Left renal cortex interstitium (tissue), 4 donors: ENCODE results near the gene ID1. TPM values are rescaled to one million over a fixed set of nuclear protein-coding genes. Genes with fewer than 3 reads are reported as not detected.
"Not testable (repeated sequence)": the region's sequence is repeated elsewhere in the genome, so short reads cannot be mapped to it uniquely, and the experiment has no call there.

Experiments used
- DNase-seq, 4 donors: peaks; one replicate each; pipeline ENCODE4 v3.0.0-alpha.2; 2013; ENCODE audit warnings: low read depth in 4 of 4, low spot score in 2 of 4, missing footprints in 1 of 4
- polyA plus RNA-seq, 4 donors: library from polyadenylated mRNA; unstranded; fragments of 120-200 nt; gene quantifications; one replicate each; pipeline ENCODE4 v1.2.1, GENCODE V29; 2013; ENCODE audit not compliant: insufficient read length in 4 of 4

ID1 gene
- polyA plus RNA-seq, 4 donors, result 159 to 263 (median 204) TPM

GRCh38 chr20:31596412-31596715 lies 8.7 kb upstream of the ID1 start:
- DNase-seq, result not testable (repeated sequence)

- no peak for DNase-seq
Observed at GRCh38 chr20:31596831-31597480, 8.1 kb upstream of the ID1 start.

- no peak for DNase-seq
Observed at GRCh38 chr20:31597481-31597855, 7.6 kb upstream of the ID1 start.

- no peak for DNase-seq
Observed at GRCh38 chr20:31602431-31602778, 2.7 kb upstream of the ID1 start.

- DNase-seq, result no peak
Observed at GRCh38 chr20:31602779-31603441, 2.2 kb upstream of the ID1 start.

- DNase-seq, result peak in 3 of 4 donors; percentile 98 to 99 (median 99)
Observed at GRCh38 chr20:31603822-31604566, 1.1 kb upstream of the ID1 start.

- DNase-seq, result no peak
Observed at GRCh38 chr20:31604567-31605030, 490 bp upstream of the ID1 start.

GRCh38 chr20:31605902-31606803 lies 1.1 kb downstream of the ID1 start:
- no peak for DNase-seq

GRCh38 chr20:31606804-31607639 lies 1.9 kb downstream of the ID1 start:
- DNase-seq, result no peak

- DNase-seq, result no peak
Observed at GRCh38 chr20:31607640-31608250, 2.7 kb downstream of the ID1 start.

GRCh38 chr20:31608251-31608945 lies 3.3 kb downstream of the ID1 start:
- peak in 2 of 4 donors; percentile 84 to 85 for DNase-seq

- DNase-seq, result not testable (repeated sequence)
Observed at GRCh38 chr20:31612271-31612640, 7.2 kb downstream of the ID1 start.

GRCh38 chr20:31615416-31615815 lies 10.3 kb downstream of the ID1 start:
- DNase-seq, result no peak

- DNase-seq, result no peak
Observed at GRCh38 chr20:31617432-31618104, 12.5 kb downstream of the ID1 start.

GRCh38 chr20:31620246-31620645 lies 15.2 kb downstream of the ID1 start:
- DNase-seq, result no peak

GRCh38 chr20:31623123-31623505 lies 18.0 kb downstream of the ID1 start:
- not testable (repeated sequence) for DNase-seq

GRCh38 chr20:31626534-31626933 lies 21.4 kb downstream of the ID1 start:
- DNase-seq, result not testable (repeated sequence)

GRCh38 chr20:31628057-31628456 lies 23.0 kb downstream of the ID1 start:
- DNase-seq, result not testable (repeated sequence)
